Activated CD8-positive, alpha-beta memory T cell treated with anti-CD3 and anti-CD28 coated beads for 48 hours (primary cell): ENCODE measurements around the gene IRF2BP2.
A peak's percentile ranks its signal among the peaks of the same experiment; 100 is the strongest.
"Not testable (repeated sequence)": the region's sequence is repeated elsewhere in the genome, so short reads cannot be mapped to it uniquely, and the experiment has no call there.

ENCODE experiments used
- DNase-seq, 3 experiments: peaks; one replicate each; pipeline ENCODE4 v3.0.0-alpha.2; 2020; ENCODE audit warnings: low read depth in 2 of 3, low spot score in 2 of 3

IRF2BP2 gene

DNA sequence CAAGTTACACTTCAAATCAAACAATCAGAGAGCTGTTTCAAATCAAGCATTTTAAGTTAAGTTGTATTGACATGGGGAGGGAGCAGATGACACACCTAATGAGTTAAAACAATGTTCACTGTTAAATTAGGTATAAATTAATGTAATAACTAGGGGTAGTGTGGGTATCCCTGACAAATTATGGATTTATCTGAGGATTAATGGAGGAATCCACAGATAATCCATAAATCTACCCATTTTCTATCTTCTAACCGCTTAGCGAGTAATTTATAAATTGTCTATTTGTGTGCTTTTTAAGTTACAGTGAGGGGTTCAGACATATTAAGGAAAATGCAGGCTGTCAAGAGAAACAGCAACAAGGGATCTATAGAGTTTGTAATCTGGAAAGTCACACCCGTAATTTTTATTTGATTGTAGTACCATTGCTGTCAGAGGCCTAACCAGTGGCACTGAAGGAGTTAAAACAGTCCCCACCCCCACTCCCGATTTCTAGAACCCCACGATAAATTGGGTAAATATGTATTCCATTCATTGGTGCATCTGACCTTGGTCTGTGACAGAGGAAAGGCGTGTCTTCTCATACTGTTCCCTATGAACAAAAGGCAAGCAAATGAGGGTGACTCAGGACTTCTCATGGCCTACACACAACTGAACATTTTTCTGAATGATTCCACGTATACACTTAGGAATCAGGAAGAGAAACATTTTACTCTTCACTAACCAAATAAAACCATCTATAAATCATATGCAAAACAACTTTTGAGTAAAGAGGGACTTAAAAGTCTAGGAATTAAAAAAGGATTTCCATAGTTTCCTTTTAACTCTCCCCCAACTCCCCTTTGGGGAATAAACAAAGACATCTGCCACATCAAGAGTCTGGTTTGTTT lies 7.4 kb downstream of the IRF2BP2 start:
- DNase-seq, result no peak

DNA sequence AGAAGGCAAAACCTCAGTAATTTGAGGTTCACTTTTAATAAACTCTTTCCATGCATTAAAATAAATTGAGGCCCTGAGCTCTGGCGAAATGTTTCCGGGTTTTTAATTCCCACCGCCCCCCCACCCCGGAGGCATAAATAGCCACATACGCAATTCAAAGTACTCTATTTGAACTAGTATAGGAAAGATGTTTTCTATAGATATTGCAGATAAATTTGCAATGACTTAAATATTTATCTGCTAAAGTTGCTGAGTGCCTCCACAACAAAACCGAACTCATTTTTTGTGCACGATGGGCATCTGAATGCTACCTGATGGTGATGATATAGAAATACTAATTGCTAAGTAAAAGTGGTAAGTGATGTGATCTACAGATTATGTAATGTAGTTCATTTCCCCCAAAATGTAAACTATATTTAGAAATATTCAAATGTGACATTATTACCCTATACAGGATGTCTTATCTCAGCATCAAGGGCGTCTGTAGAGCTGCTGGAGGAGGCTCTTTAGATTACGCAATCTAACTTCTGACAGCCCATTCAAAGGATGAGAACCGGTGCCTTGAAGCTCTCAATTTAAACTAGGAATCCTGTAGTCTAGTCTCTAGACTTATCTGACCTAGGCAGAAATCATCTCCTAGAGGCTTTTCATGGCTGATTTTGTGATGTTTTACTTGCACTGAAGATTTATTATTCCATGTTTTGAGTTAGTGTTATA lies 8.5 kb downstream of the IRF2BP2 start:
- no peak for DNase-seq

DNA sequence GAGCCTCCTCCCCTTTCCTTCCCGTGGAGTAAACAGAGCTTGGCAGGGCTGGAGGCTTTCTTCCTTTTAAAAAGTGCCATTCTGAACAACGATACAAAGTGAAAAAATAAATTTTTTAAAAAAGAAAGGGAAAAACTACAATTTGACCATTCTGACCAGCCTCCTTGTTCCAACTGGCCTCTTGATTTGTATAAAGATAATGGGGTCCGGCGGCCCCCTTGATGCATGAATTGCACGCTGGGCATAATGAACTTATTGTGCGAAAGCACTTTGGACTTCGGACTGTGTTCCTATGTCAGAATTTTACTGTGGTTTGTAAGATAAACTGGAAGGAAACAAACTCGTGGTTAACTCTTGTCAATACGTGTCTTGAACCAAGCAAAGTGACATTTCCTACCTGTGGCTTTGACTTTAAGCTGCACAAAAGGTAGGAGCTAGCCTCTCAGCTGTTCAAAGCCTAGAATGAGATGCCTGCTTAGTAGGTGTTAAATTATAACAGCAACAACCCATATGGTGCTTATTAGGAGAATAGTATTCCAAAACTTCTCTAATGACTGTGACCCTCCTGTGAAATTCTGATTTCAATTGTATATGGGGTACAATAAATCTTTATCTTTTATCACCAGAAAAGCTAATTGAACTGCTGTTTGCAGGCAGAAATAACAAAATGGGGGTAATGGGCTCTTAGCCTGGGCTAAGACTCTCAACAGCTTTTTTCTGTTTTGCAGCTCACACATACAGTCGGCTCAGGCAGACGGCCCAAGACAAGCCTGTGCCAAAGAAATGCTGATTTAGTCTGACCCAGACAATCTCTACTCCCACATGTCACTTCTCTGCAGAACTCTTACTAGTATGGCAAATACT lies 9.3 kb downstream of the IRF2BP2 start:
- no peak for DNase-seq

GRCh38 chr1:234599617-234600417 lies 10.2 kb downstream of the IRF2BP2 start:
- peak; percentile 49 to 67 (median 52) for DNase-seq

DNA sequence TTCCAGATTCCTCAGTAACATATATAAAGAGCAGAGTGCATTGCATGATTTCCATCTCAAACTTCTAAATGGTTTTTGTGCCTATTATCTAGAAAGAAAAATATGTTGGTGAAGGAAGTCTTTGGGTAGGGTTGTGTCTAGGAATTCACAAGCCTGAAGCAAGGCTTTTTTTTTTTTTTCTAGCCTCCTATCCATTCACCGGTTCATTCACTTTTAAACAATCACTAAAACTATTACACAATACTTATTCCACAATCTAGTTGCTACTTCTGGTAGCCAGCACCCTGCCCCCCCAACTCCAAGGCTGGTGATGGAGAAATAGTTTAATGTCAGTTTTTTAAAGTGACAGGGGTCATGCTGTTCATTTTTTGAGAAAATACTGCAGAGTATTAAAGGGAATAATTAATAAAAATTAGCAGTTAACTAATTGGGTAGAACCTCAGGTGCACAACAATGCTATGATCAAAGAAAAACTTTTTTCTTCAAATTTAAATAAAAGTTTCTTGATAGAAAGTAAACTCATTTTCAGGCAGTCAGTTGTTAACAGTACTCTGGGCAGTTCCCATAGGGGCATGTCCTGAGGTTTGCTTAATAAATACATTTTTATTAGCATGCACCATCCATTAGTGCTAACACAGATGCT lies 10.9 kb downstream of the IRF2BP2 start:
- DNase-seq, result no peak

DNA sequence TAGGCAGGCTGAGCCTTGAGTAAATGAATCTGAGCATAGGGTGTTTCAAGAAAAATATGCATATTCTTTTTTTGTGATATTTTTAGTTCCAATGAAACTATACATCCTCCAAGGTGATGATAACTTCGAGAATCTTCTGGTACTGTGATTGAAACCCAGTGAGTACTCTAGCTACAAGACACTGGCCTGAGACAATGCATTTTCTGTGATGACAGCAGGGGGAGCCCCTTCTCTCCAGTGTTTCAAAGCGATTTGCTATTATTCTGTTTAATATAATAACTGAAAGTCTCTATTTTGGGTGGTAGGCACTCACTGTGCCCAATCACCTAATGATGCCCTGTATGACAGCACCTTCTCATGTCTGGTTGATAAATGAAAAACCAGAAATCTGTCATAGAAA lies 12.1 kb downstream of the IRF2BP2 start:
- DNase-seq, result no peak

DNA sequence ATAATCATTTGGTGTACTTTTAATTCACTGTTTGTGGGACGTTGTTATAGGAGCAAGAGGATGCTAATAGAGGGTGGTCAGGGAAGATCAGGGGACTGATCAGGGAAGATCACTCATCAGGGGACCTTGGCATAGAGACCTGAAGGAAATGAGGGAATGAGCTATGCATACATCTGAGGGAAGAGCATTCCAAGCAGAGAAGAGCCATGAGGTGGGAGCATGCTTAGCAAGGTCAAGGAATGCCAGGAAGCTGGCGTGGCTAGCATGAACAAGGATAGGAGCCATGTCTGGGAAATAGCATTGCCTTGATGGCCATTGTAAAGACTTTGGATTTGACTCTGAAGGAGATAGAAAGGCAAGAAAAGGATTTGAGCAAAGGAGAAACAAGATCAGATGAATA lies 14.1 kb downstream of the IRF2BP2 start:
- DNase-seq, result no peak

DNA sequence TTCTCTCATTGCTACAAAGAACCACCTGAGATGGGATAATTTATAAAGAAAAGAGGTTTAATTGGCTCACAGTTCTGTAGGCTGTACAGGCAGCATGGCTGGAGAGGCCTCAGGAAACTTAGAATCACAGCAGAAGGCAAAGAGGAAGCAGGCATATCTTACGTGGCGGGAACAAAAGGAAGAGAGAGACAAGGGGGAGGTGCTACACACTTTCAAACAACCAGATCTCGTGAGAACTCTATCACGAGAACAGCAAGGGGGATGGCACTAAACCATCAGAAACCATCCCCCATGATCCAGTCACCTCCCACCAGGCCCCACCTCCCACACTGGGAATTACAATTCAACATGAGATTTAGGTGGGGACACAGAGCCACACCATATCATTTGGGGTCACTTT lies 15.4 kb downstream of the IRF2BP2 start:
- not testable (repeated sequence) for DNase-seq

DNA sequence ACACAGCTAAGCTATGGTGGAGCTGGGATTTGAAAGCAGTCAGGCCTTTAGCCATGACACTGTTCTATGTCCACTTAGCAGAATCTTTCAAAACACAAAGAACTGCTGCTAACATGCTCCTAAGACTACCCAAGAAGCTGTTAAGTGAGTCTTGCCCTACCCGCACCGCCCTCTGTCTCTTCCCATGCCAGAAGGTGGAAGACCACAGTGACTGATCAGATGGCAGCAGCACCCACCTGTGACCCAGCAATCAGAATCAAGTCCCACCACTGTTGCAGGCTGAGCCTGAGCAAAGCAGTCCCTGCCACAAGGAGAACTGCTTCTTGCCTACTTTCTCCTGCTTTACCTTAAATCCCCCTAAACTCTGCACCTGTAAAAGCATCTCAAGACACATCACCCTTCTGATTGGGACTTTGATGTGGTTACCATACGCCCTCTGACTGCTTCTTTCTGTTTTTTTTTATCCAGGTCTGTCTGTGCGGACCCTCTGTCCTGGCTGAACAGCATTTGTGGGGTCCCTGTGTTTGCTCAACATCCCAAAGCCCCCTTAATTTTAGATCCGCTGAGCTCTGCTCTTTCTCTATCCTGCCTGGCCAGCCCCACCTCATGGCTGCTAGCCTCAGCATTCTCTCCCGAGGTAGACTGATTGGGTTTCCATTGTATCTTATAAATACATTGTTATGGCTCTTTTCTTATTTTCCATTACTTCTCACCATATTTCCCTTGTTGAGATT lies 16.0 kb downstream of the IRF2BP2 start:
- no peak for DNase-seq

DNA sequence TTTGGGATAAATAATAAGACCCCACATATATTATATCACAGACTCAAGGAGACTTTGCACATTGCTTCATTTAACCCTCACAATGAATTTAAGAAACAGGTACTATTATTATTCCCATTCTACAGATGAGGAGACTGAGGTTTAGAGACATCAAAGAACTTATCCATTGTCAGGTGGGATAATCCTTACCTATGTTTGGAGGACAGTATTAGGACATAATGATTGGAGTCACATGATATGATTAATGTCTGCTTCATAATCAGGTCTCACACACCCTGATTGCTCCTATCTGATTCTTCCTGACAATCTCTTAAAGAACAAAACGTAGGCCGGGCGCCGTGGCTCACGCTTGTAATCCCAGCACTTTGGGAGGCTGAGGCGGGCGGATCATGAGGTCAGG lies 16.9 kb downstream of the IRF2BP2 start:
- no peak for DNase-seq

- DNase-seq, result no peak
These were observed 17.7 kb downstream of the IRF2BP2 start for GRCh38 chr1:234592240-234592639.

DNA sequence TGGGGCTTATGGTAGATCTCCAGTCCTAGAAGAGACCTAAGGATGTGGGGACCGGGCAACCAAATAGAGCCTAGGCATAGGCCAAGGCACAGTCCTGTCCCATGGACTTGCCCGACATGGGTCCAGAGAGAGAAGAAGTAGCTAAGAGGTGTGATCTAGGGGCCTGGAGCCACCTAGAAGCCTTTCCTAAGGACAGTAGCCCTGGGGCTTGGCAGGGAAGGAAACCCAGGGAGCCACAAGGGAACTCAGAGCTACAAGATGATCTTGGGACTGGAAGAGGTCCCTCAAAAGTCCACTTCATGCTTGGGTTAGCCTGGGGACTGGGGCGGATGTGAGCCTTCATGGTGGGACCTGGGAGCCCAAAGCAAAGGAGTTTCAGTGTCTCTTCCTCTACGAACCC lies 18.8 kb downstream of the IRF2BP2 start:
- no peak for DNase-seq

- DNase-seq, result no peak
These were observed 19.9 kb downstream of the IRF2BP2 start for GRCh38 chr1:234589854-234590620.

- no peak for DNase-seq
These were observed 20.7 kb downstream of the IRF2BP2 start for GRCh38 chr1:234589064-234589800.

GRCh38 chr1:234588386-234588785 lies 21.6 kb downstream of the IRF2BP2 start:
- no peak for DNase-seq

- no peak for DNase-seq
These were observed 23.0 kb downstream of the IRF2BP2 start for GRCh38 chr1:234586892-234587485.

DNA sequence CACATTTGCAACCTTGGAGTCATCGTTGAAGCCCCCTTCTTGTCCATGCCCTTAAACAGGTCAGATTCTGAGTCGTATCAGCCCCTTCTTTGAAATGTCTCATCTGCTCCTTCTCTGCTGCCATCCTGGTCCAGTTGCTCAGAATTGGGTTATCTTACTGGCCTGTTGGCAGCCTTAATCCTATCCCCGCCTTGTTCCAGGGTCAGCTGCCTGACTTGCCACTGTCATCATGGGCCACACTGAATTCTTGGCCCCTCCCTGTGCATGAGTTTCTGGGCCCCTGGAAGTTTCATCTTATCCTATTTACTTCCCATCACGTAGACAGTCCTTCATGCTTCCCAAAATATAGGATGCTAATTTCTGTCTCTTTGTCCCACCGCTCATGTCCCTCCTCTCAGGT lies 23.7 kb downstream of the IRF2BP2 start:
- DNase-seq, result no peak
